HG02884 (cell line): ENCODE data around the gene OR2M3.
"Not testable (repeated sequence)": the region's sequence is repeated elsewhere in the genome, so short reads cannot be mapped to it uniquely, and the experiment has no call there.

ENCODE experiments used
- ATAC-seq: cut with Tn5 transposase; IDR thresholded peaks from one replicate; pipeline ENCODE4 v1.9.1; 2021; ENCODE audit warnings: mild to moderate bottlenecking, moderate library complexity; ENCODE audit not compliant: unreplicated experiment

The OR2M3 gene, protein sequence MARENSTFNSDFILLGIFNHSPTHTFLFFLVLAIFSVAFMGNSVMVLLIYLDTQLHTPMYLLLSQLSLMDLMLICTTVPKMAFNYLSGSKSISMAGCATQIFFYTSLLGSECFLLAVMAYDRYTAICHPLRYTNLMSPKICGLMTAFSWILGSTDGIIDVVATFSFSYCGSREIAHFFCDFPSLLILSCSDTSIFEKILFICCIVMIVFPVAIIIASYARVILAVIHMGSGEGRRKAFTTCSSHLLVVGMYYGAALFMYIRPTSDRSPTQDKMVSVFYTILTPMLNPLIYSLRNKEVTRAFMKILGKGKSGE

DNA sequence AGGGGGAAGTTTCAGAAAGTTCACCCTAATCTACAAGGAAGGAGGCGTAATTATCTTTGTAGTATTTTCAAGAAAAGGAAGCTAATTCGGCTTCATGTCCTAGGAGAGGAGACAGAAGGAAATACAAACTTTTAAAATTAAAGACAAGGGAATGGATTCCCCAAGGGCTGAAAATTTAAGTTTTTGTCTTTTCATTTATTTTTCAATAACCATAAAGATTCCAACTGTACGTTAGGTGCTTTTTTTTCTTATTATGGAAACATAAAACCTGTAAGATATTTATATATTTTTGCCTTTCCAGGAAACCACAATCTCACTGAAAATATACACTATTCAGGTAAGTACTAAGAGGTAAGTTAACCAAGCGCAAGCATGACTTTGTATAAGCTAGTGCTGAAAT, at the start of gene OR2M3:
TSS of gene OR2M3 (plus strand) at position 301 of the 400 bp plus-strand sequence. CDS start 5,803 bp downstream, outside the sequence.
- ATAC-seq, result no peak

GRCh38 chr1:248152056-248152827, 44.8 kb upstream of the OR2M3 start:
- no peak for ATAC-seq

GRCh38 chr1:248155927-248156326, 41.1 kb upstream of the OR2M3 start:
- ATAC-seq, result no peak

GRCh38 chr1:248158758-248159157, 38.3 kb upstream of the OR2M3 start:
- ATAC-seq, result no peak

- no peak for ATAC-seq
Observed at GRCh38 chr1:248164031-248164430, 33.0 kb upstream of the OR2M3 start.

GRCh38 chr1:248165186-248165585, 31.9 kb upstream of the OR2M3 start:
- ATAC-seq, result no peak

DNA sequence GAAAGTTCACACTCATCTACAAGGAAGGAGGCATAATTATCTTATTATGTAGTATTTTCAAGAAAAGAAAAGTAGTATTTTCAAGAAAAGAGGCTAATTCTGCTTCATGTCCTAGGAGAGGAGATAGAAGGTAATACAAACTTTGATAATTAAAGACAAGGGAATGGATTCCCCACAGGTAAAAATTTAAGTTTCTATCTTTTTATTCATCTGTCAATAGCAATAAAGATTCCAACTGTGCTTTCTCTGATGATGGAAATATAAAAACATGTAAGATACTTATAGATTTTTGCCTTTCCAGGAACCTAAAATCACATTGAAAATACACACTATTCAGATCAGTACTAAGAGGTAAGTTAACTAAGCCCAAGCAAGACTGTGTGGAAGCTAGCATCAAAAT, 22.5 kb upstream of the OR2M3 start, which contains the start of gene OR2M2:
TSS of gene OR2M2 (plus strand) at position 301 of the 400 bp plus-strand sequence. CDS start 5,165 bp downstream, outside the sequence.
- ATAC-seq, result no peak

DNA sequence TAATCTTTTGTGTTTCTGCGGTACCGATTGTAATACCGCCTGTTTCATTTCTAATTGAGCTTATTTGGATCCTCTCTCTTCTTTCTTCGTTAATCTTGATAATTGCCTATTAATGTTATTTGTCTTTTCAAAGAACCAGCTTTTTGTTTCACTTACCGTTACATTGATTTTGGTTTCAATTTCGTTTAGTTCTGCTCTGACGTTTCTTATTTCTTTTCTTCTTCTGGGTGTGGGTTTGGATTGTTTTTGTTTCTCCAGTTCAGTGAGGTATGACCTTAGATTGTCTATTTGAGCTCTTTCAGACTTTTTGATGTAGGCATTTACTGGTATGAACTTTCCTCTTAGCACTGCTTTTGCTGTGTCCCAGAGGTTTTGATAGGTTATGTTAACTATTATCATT, 13.1 kb upstream of the OR2M3 start:
- ATAC-seq, result no peak

DNA sequence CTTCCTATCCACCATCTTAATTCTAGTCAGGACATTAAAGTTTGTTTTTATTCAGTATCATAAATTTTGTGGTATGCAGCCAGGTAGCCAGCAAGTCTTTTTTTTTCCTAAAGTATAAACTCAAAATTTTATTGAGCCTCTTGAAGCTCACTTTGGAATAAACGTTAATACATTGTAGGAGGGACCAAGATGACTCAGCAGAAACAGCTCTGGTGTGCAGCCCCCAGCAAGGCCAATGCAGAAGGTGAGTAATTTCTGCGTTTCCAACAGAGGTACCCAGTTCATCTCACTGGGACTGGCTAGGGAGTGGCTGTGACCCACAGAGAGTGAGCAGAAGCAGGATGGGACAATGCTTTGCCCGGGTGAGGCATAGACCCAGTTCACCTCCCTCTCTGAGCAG, 9.7 kb upstream of the OR2M3 start:
- ATAC-seq, result no peak

GRCh38 chr1:248189026-248189425, 8.0 kb upstream of the OR2M3 start:
- no peak for ATAC-seq

DNA sequence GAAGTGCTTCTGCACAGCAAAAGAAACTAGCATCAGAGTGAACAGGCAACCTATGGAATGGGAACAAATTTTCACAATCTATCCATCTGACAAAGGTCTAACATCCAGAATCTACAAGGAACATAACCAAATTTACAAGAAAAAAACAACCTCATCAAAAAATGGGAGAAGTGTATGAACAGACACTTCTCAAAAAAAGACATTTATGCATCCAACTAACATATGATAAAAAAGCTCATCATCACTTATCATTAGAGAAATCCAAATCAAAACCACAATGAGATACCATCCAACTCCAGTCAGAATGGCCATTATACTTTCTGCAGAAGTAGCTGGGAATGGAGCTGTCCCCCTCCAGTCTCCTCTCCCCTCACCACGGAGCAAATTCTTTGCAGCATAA, 2.9 kb upstream of the OR2M3 start:
- no peak for ATAC-seq

DNA sequence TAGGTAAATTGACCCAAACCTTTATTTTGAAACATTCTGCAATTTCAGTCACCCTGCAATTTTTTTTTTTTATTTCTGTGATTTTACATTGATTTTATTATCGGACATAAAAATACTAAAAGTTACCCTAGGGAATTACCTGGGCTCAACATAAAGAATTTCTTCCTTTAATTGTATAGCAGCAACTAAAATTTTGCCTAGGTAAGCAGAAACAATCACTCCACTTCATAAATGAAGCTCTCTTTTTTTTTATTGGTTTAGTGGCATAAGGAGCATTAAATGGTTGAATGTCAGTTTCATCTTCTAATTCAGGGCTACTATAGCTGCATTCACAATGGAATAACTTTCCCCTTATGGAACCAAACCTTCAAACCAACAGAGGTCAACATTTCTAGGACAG, 18.8 kb downstream of the OR2M3 start:
- no peak for ATAC-seq

DNA sequence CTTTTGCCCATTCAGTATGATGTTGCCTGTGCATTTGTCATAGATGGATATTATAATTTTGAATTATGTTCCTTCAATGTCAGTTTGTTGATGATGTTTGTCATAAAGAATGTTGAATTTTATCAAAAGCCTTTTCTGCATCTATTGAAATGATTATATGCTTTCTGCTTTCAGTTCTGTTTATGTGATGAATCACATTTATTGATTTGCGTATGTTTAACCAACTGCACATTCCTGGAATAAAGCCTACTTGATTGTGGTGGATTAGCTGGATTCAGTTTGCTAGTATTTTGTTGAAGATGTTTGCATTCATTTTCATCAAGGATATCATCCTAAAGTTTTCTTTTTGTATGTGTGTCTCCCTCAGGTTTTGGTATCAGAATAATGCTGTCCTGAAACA, 28.5 kb downstream of the OR2M3 start:
- no peak for ATAC-seq

DNA sequence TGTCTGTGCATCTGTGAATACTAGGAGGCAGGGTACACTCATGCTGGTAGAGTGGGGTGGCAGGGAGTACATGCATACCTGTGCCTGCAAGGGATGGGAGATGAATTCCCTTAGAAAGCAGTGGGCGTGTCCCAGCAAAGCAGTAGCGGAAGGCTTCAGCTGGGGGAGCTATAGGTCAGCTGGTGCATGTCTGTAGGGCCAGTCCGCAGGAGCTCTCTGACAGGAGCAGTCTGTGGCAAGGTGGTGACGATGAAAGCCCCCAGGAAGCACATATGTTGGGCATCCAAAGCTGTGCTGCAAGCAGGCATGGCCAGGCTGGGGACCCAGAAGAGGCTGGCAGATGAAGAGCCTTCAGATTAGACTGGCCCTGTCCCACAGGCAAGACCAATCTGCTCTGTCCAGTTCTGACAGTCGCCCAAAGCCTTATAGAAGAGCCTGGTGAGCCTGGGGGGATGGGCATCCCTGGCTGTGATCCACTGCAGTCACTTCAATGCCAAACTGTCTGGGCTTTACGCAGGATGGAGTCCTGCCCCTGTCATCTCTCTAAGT, 32.4 kb downstream of the OR2M3 start:
- ATAC-seq, result no peak

DNA sequence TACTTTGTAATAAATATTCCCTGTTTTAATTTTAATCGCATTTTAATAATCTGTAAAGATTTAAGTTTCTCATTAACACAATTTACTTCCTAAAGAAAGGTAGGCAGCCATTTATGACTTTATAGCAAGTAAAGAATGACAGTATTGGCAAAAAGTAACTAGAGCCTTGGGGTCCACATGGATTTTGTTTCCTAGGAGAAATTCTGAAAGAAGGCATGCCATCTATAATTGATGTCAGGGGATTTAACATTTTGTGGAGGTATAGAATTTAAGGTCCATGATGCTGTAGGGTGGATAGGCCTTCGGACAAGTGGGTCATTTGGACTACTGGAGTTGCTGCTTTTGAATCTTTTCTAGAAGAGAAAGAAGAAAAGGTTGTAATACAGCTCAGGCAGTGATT, 34.1 kb downstream of the OR2M3 start, which contains the start of gene OR2M4:
TSS of gene OR2M4 (plus strand) at position 301 of the 400 bp plus-strand sequence. CDS start 7,512 bp downstream, outside the sequence.
- no peak for ATAC-seq

- no peak for ATAC-seq
Observed at GRCh38 chr1:248239478-248239877, 42.4 kb downstream of the OR2M3 start.

- peak; percentile 94 for ATAC-seq
Observed at GRCh38 chr1:248243204-248243603, 46.1 kb downstream of the OR2M3 start.

GRCh38 chr1:248259309-248259708, 62.2 kb downstream of the OR2M3 start:
- not testable (repeated sequence) for ATAC-seq
